ENCODE data around the gene C10orf67.
A peak's percentile ranks its signal among the peaks of the same experiment; 100 is the strongest.
"Not testable (repeated sequence)": the region's sequence is repeated elsewhere in the genome, so short reads cannot be mapped to it uniquely, and the experiment has no call there.

Gene C10orf67

GRCh38 chr10:23344241-23344841 is at the start of gene C10orf67:
TSS of gene C10orf67 (minus strand) at chr10:23344797. CDS start at chr10:23344774, 23 bp downstream.
- DNase-seq (ENCODE audit: low read depth), result peak; percentile 72

DNA sequence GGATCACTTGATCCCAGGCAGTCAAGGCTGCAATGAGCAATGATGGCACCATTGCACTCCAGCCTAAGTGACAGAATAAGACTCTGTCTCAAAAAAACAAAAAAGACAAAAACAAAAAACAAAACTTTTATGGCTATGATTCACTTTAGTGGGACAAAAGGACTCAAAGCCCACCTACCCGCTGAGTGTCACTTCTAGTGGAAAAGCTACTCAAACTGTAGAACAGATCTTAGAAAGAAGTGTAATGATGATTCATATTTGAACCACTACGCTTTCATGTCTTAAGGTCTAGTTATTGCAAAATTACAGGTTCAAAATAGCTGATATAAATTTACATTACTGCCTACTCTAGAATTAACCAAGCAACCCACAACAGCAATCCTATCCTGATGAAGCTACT is 47.2 kb upstream of the C10orf67 start:
- no peak for DNase-seq (ENCODE audit: low read depth)

- no peak for DNase-seq (ENCODE audit: low read depth)
Observed at GRCh38 chr10:23390809-23391208, 46.2 kb upstream of the C10orf67 start.

GRCh38 chr10:23390408-23390807 is 45.8 kb upstream of the C10orf67 start:
- not testable (repeated sequence) for DNase-seq (ENCODE audit: low read depth)

GRCh38 chr10:23387516-23387915 is 42.9 kb upstream of the C10orf67 start:
- not testable (repeated sequence) for DNase-seq (ENCODE audit: low read depth)

DNA sequence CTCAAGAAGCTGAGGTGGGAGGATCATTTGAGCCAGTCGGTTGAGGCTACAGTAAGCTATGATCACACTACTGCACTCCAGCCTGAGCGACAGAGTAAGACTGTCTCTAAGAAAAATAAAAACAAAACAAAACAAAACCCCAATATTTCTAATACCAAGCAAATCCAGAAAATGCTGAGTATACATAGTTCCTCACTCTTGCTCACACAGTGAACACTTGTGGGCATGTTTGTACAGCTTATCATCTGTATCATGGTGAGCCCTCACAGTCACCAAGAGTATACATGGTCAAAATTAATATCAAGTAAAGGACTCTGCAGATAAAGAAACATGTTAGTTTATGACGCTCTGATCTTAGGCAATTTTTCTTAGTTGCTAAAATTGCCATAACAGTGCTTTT is 41.5 kb upstream of the C10orf67 start:
- no peak for DNase-seq (ENCODE audit: low read depth)

- peak; percentile 52 for DNase-seq (ENCODE audit: low read depth)
Observed at GRCh38 chr10:23384364-23384763, 39.8 kb upstream of the C10orf67 start.

DNA sequence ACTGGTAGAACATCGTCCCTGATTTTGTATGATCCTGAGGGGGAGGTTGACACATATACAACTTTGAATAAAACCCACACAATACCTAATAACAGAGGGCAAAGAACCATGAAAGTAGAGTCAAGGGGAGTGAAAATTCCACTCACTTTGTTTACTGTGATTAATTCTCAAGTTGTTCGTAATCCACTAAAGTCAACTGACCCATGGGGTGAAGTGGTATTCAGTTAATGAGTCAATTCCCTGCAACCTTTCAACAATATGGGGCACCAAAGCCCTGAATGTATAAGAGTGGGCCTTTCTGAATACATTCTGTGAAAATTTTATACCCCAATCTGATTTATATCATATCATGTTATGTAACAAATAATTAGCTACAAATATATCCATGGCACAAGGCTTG is 39.0 kb upstream of the C10orf67 start:
- no peak for DNase-seq (ENCODE audit: low read depth)

- no peak for DNase-seq (ENCODE audit: low read depth)
Observed at GRCh38 chr10:23381298-23382040, 36.9 kb upstream of the C10orf67 start.

DNA sequence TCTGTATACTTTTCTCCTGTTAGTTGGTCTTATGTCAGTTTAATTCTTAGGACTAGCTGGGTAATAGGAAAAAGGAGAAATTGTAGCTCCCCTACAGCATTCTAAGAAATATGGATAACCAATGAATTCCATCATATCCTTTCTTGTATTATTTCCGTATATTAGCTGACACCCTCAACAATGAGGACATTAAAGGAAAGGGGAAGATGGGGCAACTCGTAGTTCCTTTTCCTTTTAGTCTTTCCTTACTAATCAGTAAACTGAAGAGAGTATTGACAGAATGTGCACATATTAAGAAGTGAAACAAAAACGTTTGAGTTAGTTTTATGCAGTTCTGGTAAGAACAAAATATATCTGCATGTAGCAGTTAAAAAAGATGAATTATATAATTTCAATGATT is 35.1 kb upstream of the C10orf67 start:
- no peak for DNase-seq (ENCODE audit: low read depth)

DNA sequence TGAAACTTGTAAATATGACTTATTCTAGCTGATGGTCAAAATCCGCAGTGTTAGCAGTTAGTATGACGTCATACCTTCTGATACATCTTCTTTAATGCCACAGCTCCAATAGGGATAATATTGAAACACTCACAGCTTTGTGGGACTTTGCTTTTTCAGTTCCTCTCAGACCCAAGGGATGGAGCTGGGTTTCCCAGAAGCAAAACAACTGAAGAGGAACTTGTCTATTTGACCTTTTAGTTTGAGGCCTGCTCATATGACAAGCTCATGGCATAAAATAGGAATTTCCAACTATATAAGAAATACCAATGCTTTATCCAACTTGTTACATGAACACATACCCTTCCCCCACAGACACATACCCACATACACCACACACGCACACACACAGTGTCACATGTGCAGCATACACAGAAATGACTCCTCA is 31.6 kb upstream of the C10orf67 start:
- DNase-seq (ENCODE audit: low read depth), result no peak

DNA sequence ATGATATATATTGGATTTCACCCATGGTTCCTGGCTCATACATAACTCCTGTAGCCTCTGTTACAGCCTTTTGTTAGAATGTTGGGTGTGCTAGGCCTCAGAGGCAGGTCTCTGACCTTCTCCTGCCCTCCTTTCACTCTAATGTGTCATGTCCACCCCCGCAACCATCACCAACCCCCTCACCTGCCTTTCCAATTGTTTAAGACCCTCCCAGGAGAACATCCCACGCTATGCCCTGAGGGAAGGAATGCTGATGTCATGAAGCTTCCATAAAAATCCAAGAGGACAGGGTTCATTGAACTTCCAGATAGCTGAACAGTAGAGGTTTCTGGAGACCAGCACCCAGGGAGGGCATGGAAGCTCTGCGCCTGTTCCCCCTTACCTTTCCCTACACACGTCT is 30.8 kb upstream of the C10orf67 start:
- DNase-seq (ENCODE audit: low read depth), result peak; percentile 9

- peak; percentile 6 for DNase-seq (ENCODE audit: low read depth)
Observed at GRCh38 chr10:23373156-23373555, 28.6 kb upstream of the C10orf67 start.

- DNase-seq (ENCODE audit: low read depth), result no peak
Observed at GRCh38 chr10:23371073-23371472, 26.5 kb upstream of the C10orf67 start.

- peak; percentile 67 for DNase-seq (ENCODE audit: low read depth)
Observed at GRCh38 chr10:23370106-23370505, 25.5 kb upstream of the C10orf67 start.

DNA sequence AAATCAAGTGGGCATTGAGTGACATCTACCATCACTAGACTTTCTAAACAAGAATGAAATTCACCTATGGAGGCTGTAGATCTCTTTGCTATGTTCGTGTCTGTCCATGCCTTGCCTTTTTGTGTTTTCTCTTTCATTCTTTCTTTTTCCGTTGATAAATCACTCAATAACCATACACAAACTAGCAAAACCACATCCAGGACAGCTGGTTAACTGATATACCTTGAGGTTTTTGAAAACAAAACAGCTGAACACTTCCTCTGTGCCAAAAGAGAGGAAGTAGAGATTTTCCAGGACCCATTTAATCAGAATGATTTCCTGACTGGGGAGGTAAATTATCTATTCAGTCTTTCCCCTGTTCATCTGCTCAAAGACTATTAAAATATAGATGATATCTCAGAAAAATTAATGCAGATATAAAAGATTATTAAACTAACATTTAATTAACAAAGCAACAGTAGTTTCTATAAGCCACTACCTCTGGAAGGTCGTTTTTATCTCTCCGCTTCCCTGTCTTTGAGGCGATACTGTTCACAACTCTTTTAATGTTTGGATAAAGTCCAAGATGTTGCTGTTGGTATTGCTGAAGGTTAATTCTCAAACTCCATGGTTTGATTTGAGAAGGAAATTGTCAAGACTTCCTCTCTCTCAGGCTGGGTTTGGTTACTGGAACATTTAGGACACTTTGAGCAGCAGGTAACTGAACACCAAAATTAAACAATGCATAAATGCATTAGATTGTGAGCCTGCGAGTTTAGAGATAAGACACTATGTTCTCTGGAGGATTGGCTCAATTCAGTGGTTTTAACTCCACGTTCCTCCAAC is 24.4 kb upstream of the C10orf67 start:
- DNase-seq (ENCODE audit: low read depth), result no peak

DNA sequence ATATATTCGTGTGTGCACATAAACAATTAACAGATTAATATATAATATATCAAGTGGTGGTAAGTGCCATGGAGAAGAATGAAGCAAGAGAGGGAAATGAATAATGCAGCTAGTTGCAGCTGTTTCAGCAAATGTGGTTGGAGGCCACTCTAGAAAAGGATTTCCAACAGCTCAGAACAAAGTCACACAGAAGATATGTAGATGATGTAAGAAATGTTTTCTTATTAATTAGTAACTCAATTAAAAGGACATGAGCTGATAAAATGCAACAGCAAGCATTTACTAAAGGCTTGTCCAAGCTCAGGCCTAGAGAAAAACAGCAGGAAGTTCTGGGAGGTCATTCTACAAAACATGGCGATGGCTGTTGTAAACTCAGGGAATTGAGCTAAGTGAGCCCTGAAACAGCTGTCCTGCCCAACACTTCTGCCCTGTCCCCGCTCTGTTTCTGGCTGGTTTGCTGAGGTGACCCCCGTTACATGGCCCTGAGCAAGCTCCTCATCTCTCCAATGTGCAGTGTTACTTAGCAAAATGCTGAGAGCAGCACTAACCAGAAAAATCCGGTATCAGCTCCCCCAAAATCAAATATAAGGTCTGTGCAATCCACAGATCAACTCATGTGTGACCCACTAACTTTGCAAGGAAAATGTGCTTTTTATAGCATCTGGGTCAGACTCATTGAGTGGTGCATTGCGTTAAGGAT is 23.4 kb upstream of the C10orf67 start:
- no peak for DNase-seq (ENCODE audit: low read depth)

DNA sequence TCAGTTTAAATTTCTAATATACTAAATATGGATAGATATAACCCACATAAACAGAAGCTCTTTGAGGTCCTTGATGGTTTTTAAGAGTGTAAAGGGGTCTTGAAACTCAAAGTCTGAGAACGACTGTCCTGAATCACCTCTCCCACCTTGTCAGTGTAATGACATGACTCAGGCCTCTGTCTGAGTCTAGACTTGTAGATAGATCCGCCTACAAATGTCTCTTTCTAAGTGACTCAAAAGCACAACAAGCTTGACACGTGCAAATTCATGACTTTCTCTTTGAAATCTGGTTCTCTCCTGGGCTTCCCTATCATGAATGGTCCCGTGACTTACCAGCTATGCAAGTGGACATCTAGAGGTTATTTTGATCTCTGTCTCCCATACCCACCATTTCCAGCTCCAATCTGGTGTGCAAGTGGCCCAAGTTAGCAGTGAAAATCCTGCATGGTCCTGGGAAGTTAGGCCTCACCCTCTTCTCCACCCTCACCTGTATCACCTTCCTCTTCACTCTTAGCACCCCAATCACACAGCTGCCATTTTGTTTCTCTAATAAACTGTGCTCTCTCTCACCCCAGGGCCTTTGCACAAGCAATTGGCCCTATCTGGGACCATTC is 20.9 kb upstream of the C10orf67 start:
- peak; percentile 36 for DNase-seq (ENCODE audit: low read depth)

- no peak for DNase-seq (ENCODE audit: low read depth)
Observed at GRCh38 chr10:23364378-23364777, 19.8 kb upstream of the C10orf67 start.

GRCh38 chr10:23363793-23364135 is 19.2 kb upstream of the C10orf67 start:
- DNase-seq (ENCODE audit: low read depth), result no peak

GRCh38 chr10:23362879-23363792 is 18.5 kb upstream of the C10orf67 start:
- no peak for DNase-seq (ENCODE audit: low read depth)

All from EH (cell line).